DND-41 (cell line): Measurements from ENCODE around the gene ERGIC3.

Experiments used
- EZH2 ChIP-seq: IDR thresholded peaks from 3 replicates; pipeline ENCODE4 v1.6.1; 2012; ENCODE audit warnings: borderline replicate concordance, low read depth, mild to moderate bottlenecking, moderate library complexity, low read length, inconsistent platforms; ENCODE audit not compliant: severe bottlenecking
- TF ChIP-seq, protein P1 (sequence below): IDR thresholded peaks from 2 replicates; pipeline ENCODE4 v1.5.1; 2012; ENCODE audit warnings: borderline replicate concordance, low read length, moderate library complexity, mild to moderate bottlenecking; ENCODE audit not compliant: poor library complexity, severe bottlenecking; ENCODE audit errors: extremely low read depth

DNA sequence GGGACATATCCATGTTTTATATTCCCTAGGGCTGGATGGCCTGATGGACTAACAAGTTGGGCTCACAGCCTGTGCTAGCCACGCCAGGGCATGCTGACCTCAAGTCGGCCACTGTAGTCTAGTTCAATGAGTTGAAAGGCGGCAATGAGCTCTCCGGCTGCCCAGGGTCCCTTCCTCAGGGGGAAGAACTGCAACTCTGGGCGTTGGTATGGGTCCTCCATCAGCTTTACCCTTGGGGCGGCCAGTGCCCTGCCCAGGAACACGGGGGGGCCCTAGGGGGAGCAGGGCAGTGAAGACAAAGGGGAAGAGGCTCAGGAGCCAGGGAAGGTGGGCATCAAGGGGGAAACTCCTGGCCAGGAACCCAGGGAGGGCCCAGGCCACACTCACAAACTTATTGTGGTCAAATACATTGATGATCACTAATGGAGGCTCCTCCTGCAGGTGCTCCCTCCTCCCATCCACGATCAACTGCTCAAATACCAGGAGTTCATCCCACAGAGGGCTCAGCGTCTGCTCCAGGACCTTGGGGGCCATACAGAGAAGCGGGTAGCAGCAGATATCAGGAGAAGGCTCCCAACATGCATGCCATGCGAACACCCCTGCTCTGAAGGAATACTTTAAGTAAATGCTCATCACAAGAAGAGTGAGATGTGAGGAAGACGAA is 41.0 kb downstream of the ERGIC3 start:
- TF ChIP-seq, protein P1, sequence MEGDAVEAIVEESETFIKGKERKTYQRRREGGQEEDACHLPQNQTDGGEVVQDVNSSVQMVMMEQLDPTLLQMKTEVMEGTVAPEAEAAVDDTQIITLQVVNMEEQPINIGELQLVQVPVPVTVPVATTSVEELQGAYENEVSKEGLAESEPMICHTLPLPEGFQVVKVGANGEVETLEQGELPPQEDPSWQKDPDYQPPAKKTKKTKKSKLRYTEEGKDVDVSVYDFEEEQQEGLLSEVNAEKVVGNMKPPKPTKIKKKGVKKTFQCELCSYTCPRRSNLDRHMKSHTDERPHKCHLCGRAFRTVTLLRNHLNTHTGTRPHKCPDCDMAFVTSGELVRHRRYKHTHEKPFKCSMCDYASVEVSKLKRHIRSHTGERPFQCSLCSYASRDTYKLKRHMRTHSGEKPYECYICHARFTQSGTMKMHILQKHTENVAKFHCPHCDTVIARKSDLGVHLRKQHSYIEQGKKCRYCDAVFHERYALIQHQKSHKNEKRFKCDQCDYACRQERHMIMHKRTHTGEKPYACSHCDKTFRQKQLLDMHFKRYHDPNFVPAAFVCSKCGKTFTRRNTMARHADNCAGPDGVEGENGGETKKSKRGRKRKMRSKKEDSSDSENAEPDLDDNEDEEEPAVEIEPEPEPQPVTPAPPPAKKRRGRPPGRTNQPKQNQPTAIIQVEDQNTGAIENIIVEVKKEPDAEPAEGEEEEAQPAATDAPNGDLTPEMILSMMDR: no peak
- TF ChIP-seq EZH2: no peak
